Heart left ventricle (tissue), 16 donors: ENCODE data around the gene CTCF. TPM values are rescaled to one million over a fixed set of nuclear protein-coding genes. Genes with fewer than 3 reads are reported as not detected.

Source experiments
- ATAC-seq, 4 donors: fragments of 200-7000 bp; cut with Tn5 transposase; one replicate each; pipeline ENCODE4 v1.9.1; 2020 to 2022; ENCODE audit warnings: moderate library complexity in 4 of 4, mild to moderate bottlenecking in 3 of 4, moderate number of reproducible peaks in 1 of 4
- DNase-seq, 5 donors: peaks; one replicate each; pipeline ENCODE4 v3.0.0-alpha.2; 2020
- H3K27ac ChIP-seq, 12 donors: fragments of 200-600 bp; sonication (generic) in 4 of 12; one replicate each; pipeline versions ENCODE4 v1.5.0 to v1.8.0; 2016 to 2022; ENCODE audit warnings: mild to moderate bottlenecking in 2 of 12
- H3K27me3 ChIP-seq, 9 donors: fragments of 200-600 bp; sonication (generic) in 2 of 9; one replicate each; pipeline versions ENCODE4 v1.5.1 to v1.8.0; 2016 to 2022; ENCODE audit warnings: mild to moderate bottlenecking in 3 of 9
- H3K36me3 ChIP-seq, 9 donors: fragments of 200-600 bp; sonication (generic) in 2 of 9; one replicate each; pipeline versions ENCODE4 v1.5.0 to v1.8.0; 2018 to 2022; ENCODE audit warnings: mild to moderate bottlenecking in 2 of 9
- H3K4me1 ChIP-seq, 12 donors: fragments of 200-600 bp; sonication (generic) in 4 of 12; one replicate each; pipeline versions ENCODE4 v1.5.0 to v1.8.0; 2016 to 2022; ENCODE audit warnings: mild to moderate bottlenecking in 3 of 12
- H3K4me3 ChIP-seq, 12 donors: fragments of 200-600 bp; sonication (generic) in 4 of 12; one replicate each; pipeline versions ENCODE4 v1.5.0 to v1.8.0; 2017 to 2022; ENCODE audit warnings: mild to moderate bottlenecking in 9 of 12, moderate library complexity in 4 of 12
- H3K9me3 ChIP-seq, 12 donors: fragments of 200-600 bp; sonication (generic) in 4 of 12; one replicate each; pipeline versions ENCODE4 v1.5.0 to v1.8.0; 2016 to 2022; ENCODE audit warnings: mild to moderate bottlenecking in 1 of 12
- POLR2A ChIP-seq, 2 donors: fragments of 450-650 bp; IDR thresholded peaks; one replicate each; pipeline ENCODE4 v1.6.1; 2017; ENCODE audit warnings: antibody characterized with exemption in 2 of 2, mild to moderate bottlenecking in 2 of 2, moderate library complexity in 2 of 2
- WGBS, 4 donors: extraction: QIAGEN DNeasy Blood & Tissue Kit in 2 of 4; methylation state at CpG; one replicate each; pipeline versions ENCODE4 v1.1.5 to v1.1.7; 2013 to 2018; 5-methylcytosine and 5-hydroxymethylcytosine counted together
- intact Hi-C, 10 donors: fragments of 100-400 bp; cut with DNase I; formaldehyde crosslinking; loops; one replicate each; pipeline versions ENCODE4 v1.11.1 to v1.14.2; 2022
- polyA plus RNA-seq, 2 donors: library from polyadenylated mRNA; stranded (reverse); fragments of 200-250 nt; gene quantifications; one replicate each; pipeline ENCODE4 v1.2.3, GENCODE V29; 2013
- total RNA-seq, 9 donors: library from RNA; depleted of rRNA in 2 of 9; stranded (reverse); fragments of >200 nt in 2 of 9; fragmentation: NEBNext Ultra II Directional in 3 of 9; extraction: Animal tissue kit (Norgen Biotek cat#: 25700) in 3 of 9; gene quantifications; one replicate each; pipeline versions ENCODE4 v1.1.0 to v1.2.4, GENCODE V29; 2016 to 2023
- TF ChIP-seq, protein P1 (sequence below), 12 donors: fragments of 200-600 bp; sonication (generic) in 4 of 12; IDR thresholded peaks; one replicate each; pipeline versions ENCODE4 v1.5.0 to v1.8.0; 2018 to 2022; ENCODE audit warnings: antibody characterized with exemption in 12 of 12, mild to moderate bottlenecking in 5 of 12
- donor health status: ischemic (EF 13 %, LVEDD 7.1; RV severe dilation, severe dysfunction).
- donor health status: healthy with polysubstance abuse.
- donor health status: DM: no; HTN: yes; CAD: no.
- donor health status: DM: no; HTN: no; CAD: no.
- donor health status: ischemic (EF 25% LVEDD 6.9; RV normal size, moderate dysfunction).
- donor health status: ischemic (EF 25% LVEDD 5.7; RV mildly dilated, moderate dysfunction).
- donor health status: healthy.
- donor health status: DM: yes; HTN: yes; CAD: no.
- donor health status: ischemic (EF 35%, LVEDD 5.7; RV mildly dilated, moderate dysfunction).
- donor health status: nonischemic (EF 11% LVEDD 7.7; RV severe dilation, severe dysfunction).
- donor health status: DM: yes; HTN: yes; CAD: no.
- donor health status: PGD.
- donor health status: ischemic (EF 29% LVEDD 5.4; RV normal size, mild dysfunction).
- donor health status: nonischemic (EF 23%, LVEDD 6.1; RV moderate dilation, normal function).

Gene CTCF
- total and polyA plus RNA-seq, 11 donors: 13.9 to 35.8 (median 25.3) TPM

DNA sequence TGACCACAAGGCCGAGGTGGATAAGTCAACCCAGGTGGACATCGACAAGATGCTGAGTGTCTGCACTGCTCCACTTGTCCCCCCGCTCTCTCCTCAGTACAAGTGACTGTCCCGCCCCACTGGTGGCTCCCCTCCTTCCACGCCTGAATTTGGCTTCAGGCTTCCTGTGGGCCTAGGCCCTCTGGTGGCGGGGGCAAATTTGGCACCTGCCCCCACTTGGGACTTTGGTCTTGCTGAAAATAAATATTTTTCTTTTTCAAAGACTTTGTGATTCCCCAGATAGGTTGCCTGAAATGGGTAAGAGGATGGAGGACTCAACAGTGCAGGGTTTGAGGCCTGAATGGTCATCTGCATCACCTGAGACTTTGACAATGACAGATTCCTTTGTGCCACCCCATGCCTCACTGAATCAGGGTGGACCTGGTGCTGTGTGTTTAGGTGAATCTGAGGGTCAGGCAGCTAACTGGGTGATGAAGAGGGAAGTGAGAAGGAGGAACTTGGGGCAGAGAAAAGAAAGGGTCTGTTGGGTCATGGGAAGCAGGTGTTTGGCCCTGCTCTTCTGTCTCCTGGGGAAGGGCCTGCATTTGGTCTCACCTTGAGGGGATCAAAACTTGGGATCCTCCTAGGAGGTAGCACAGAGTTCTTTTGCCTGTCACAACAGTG lies 106.3 kb downstream of the CTCF start:
- intact Hi-C loops: loop anchor here in 9 of 10 donors (1.0 to 10.0 kb wide), 8 partner anchors 106 to 166 kb away; partner anchors contain the start of gene CTCF (in 4 of the 9)
- no peak overlapping the region for H3K4me3 ChIP-seq
- TF ChIP-seq, protein P1, sequence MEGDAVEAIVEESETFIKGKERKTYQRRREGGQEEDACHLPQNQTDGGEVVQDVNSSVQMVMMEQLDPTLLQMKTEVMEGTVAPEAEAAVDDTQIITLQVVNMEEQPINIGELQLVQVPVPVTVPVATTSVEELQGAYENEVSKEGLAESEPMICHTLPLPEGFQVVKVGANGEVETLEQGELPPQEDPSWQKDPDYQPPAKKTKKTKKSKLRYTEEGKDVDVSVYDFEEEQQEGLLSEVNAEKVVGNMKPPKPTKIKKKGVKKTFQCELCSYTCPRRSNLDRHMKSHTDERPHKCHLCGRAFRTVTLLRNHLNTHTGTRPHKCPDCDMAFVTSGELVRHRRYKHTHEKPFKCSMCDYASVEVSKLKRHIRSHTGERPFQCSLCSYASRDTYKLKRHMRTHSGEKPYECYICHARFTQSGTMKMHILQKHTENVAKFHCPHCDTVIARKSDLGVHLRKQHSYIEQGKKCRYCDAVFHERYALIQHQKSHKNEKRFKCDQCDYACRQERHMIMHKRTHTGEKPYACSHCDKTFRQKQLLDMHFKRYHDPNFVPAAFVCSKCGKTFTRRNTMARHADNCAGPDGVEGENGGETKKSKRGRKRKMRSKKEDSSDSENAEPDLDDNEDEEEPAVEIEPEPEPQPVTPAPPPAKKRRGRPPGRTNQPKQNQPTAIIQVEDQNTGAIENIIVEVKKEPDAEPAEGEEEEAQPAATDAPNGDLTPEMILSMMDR (IDR thresholded peaks at IDR 0.05): peak in 1 of 12 donors; percentile 22
- TF ChIP-seq POLR2A (IDR thresholded peaks at IDR 0.05): no peak
- DNase-seq (peak in 1 of 5 donors; percentile 27), ATAC-seq (no peak)
- WGBS, 4 donors: 76 to 98% (median 88%) methylated on average over 3 to 6 of the region's 6 CpGs
- peak overlapping the region in 4 of 12 donors; percentile 87 to 94 (median 91) for H3K27ac ChIP-seq
- H3K36me3 ChIP-seq: peaks cover 0 to 3% (median 0%) of the 10 kb centered on the region in 9 donors
- H3K9me3 ChIP-seq: no peaks in the 10 kb centered on the region
- H3K4me1 ChIP-seq: peaks cover 9 to 46% (median 34%) of the 10 kb centered on the region in 12 donors
- no peaks in the 10 kb centered on the region for H3K27me3 ChIP-seq

- no peak overlapping the region for H3K4me3 ChIP-seq
- no peaks in the 10 kb centered on the region for H3K27me3 ChIP-seq
- intact Hi-C loops: loop anchor here (2.0 to 10.0 kb wide), 18 partner anchors 48 to 395 kb away; partner anchors contain the start of genes CTCF (in 4 of the 10), GFOD2 (in 4 of the 10), RANBP10 (in 4 of the 10) and TSNAXIP1 (in 4 of the 10)
- no peaks in the 10 kb centered on the region for H3K36me3 ChIP-seq
- ATAC-seq (no peak), DNase-seq (peak in 1 of 5 donors; percentile 22)
- TF ChIP-seq POLR2A (IDR thresholded peaks at IDR 0.05): no peak
- TF ChIP-seq, protein P1 (IDR thresholded peaks at IDR 0.05): no peak
- H3K4me1 ChIP-seq: peaks cover 12 to 55% (median 44%) of the 10 kb centered on the region in 12 donors
- WGBS, 4 donors: 91 to 94% (median 93%) methylated on average over 10 of the region's 10 CpGs
- no peak overlapping the region for H3K27ac ChIP-seq
- no peaks in the 10 kb centered on the region for H3K9me3 ChIP-seq
These were observed 107.3 kb downstream of the CTCF start for GRCh38 chr16:67669499-67670101.

DNA sequence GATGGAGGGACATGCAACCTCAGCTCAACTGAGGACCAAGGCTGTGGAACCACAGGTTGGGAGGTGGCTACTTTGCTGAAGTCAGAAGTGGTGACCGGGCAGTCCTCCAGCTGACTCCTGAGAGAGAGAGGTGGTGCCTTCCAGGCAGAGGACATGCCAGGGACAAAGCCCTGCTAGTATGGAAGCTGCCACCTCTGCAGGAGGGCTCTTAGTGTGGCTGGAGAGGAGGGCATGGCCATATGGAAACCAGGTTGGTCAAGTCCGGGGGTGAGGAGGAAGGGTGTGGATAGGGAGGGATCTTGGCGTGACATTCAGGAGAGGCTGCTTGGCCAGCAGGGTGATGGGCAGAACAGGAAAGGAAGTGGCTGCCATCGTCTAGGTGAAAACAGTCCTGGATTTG lies 110.0 kb downstream of the CTCF start:
- Histone ChIP-seq H3K4me1 (peaks cover 8 to 51% (median 32%) of the 10 kb centered on the region in 12 donors), H3K4me3 (no peak overlapping the region), H3K36me3 (peaks cover 0 to 7% (median 0%) of the 10 kb centered on the region in 9 donors), H3K9me3 (no peaks in the 10 kb centered on the region), H3K27ac (peak overlapping the region in 6 of 12 donors; percentile 61 to 91 (median 78)), H3K27me3 (no peaks in the 10 kb centered on the region)
- DNase-seq (peak in 1 of 5 donors; percentile 60), ATAC-seq (no peak)
- TF ChIP-seq, protein P1 (IDR thresholded peaks at IDR 0.05): no peak
- no peak for TF ChIP-seq POLR2A (IDR thresholded peaks at IDR 0.05)
- 27 to 41% (median 33%) methylated on average over 4 of the region's 4 CpGs for WGBS, 4 donors
- intact Hi-C loops: loop anchor here in 9 of 10 donors (2.0 to 10.0 kb wide), 14 partner anchors 45 to 392 kb away; partner anchors contain the start of genes RANBP10 (in 7 of the 9), TSNAXIP1 (in 7 of the 9), GFOD2 (in 4 of the 9) and DDX28 (in 1 of the 9)
